NB4 (cell line): Measurements from ENCODE around the gene SLC9A1.

ENCODE experiments used
- TF ChIP-seq, protein P1 (sequence below): IDR thresholded peaks from one replicate; pipeline ENCODE4 v1.5.1; 2012; ENCODE audit warnings: low read depth, low read length
- TF ChIP-seq, protein P2 (sequence below): IDR thresholded peaks from 2 replicates; pipeline ENCODE4 v1.6.1; 2011; ENCODE audit warnings: low read depth, low read length

DNA sequence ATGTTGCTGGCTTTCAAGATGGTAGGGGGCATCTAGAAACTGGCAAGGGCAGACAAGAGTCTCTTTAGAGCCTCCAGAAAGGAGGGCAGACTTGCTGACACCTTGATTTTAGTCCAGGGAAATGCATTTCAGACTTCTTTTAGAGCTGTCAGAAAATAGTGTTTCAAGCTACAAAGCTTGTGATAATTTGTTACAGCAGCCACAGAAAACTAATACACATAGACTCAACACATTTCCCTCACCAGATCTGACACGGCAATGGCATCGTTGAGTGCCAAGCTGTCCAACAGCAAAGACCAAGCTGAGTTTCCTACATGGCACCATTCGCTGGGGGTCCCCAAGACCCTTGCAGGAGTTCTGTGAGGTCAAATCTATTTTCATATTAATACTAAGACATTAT is 62.0 kb downstream of the SLC9A1 start:
- TF ChIP-seq, protein P1, sequence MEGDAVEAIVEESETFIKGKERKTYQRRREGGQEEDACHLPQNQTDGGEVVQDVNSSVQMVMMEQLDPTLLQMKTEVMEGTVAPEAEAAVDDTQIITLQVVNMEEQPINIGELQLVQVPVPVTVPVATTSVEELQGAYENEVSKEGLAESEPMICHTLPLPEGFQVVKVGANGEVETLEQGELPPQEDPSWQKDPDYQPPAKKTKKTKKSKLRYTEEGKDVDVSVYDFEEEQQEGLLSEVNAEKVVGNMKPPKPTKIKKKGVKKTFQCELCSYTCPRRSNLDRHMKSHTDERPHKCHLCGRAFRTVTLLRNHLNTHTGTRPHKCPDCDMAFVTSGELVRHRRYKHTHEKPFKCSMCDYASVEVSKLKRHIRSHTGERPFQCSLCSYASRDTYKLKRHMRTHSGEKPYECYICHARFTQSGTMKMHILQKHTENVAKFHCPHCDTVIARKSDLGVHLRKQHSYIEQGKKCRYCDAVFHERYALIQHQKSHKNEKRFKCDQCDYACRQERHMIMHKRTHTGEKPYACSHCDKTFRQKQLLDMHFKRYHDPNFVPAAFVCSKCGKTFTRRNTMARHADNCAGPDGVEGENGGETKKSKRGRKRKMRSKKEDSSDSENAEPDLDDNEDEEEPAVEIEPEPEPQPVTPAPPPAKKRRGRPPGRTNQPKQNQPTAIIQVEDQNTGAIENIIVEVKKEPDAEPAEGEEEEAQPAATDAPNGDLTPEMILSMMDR, result no peak
- TF ChIP-seq, protein P2, sequence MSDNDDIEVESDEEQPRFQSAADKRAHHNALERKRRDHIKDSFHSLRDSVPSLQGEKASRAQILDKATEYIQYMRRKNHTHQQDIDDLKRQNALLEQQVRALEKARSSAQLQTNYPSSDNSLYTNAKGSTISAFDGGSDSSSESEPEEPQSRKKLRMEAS, result no peak
